Epidermal melanocyte (primary cell): Measurements from ENCODE around the gene TRIP4.
"Not testable (repeated sequence)": the region's sequence is repeated elsewhere in the genome, so short reads cannot be mapped to it uniquely, and the experiment has no call there.

Experiments
- DNase-seq: peaks from one replicate; pipeline ENCODE4 v3.0.0; 2011; ENCODE audit warnings: low spot score; ENCODE audit not compliant: insufficient read length

TRIP4 gene

DNA sequence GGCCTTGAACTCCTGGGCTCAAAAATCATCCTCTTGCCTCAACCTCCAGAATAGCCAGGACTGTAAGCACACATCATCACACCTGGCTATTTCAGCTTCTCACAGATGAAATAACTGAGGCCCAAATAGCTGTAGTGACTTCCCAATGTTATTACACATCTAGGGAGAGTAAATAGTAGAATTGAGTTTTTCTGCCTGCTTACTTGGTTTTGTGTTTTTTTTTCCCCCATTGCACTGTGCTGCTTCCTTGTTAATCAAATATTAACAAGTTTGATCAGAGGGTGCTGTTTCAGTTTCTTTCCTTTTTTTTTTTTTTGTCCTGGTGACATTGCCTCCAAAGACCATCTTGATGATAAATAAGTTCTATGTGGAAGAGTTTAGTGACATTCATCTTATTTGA is 96.1 kb downstream of the TRIP4 start:
- no peak for DNase-seq

DNA sequence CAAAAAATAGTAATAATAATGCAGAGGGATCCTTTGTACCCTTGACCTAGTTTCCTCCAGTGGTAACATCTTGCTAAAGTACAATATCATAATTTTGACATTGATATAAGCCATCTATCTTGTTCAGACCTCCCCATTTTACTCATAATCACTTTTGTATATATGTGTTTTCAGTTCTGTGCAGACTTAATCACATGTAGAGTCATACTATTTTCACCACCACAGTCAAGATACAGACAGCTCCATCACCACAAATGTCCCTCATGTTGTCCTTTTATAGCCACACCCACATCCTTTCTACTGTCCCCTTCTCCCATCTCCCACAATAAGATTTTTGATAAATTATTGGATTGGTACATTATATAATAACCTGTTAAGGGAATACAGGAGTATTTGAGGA is 98.2 kb downstream of the TRIP4 start:
- no peak for DNase-seq

- DNase-seq = no peak
These were observed 103.1 kb downstream of the TRIP4 start for GRCh38 chr15:64490598-64491259.

GRCh38 chr15:64493641-64494040 is 106.0 kb downstream of the TRIP4 start:
- no peak for DNase-seq

GRCh38 chr15:64495968-64496367 is 108.3 kb downstream of the TRIP4 start:
- not testable (repeated sequence) for DNase-seq

DNA sequence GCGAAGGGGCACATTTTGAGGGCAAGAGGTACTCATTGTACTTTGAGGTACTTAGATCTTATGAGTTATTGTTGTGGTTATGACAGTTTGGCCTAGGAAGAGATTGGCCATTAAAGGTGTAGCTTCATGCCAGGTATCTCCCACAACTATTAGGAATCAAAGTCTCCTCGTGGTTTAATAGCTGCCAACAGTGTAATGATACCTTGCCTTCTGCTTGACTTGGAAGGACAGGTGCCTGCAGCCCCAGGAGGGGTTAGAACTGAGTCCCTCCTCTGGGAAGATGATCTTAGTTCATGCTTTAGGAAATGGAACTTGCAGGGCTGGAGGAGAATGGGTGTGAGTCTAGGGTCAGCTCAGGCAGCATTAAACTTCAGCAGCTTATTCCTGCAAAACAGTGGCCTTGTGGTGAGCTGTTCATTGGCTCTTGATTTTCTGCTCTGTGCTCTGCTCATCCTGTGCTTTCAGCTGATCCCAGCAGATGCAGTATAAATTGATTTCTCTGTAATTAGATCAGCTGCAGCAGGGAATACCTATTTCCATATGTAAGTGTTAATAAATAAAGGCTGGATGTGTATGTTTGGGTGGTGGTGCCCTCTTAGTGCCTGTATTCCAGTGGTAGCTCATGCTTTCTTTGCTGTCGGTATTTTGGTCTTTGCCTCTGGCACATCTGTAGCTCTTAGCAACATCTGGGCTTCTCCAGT is 113.2 kb downstream of the TRIP4 start:
- no peak for DNase-seq

DNA sequence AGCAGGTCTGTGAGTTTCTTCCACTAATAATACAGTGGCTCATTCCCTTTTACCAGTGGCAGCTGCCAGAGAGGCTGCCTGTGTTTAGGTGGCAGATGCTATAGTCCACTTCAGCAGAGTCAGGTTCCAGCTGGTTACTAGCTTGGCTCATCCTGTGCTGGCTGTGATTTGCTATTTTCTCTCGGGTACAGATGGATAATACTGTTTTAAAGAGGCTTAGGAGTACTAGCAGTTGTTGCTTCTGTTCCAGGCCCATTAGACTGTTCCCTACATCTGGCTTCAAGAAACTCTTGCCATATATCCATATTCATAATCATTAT is 113.7 kb downstream of the TRIP4 start:
- no peak for DNase-seq

GRCh38 chr15:64502151-64502550 is 114.5 kb downstream of the TRIP4 start:
- DNase-seq = no peak

GRCh38 chr15:64502551-64502950 is 114.9 kb downstream of the TRIP4 start:
- DNase-seq = no peak

DNA sequence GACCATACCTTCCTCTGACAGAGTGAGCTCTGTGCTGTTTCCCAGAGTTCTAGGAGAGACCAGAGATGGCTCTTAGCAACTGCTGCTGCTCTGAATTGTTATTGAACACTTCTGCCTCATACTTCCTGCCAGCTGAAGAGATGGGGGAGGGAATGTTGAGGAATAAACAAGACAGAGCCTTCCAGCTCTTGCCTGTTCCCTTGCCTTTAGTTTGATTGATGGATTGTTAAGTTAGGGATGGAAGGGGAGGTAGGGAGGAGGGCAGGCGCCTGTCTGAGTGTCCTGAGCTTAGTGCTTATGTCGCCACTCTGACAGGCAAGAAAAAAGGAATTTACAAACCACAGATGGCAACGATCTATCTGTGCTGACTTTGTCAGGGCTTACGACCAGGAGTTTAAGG is 115.6 kb downstream of the TRIP4 start:
- DNase-seq = no peak

GRCh38 chr15:64503640-64504039 is 116.0 kb downstream of the TRIP4 start:
- DNase-seq = no peak
